ENCODE measurements around the gene TM9SF1.

DNA sequence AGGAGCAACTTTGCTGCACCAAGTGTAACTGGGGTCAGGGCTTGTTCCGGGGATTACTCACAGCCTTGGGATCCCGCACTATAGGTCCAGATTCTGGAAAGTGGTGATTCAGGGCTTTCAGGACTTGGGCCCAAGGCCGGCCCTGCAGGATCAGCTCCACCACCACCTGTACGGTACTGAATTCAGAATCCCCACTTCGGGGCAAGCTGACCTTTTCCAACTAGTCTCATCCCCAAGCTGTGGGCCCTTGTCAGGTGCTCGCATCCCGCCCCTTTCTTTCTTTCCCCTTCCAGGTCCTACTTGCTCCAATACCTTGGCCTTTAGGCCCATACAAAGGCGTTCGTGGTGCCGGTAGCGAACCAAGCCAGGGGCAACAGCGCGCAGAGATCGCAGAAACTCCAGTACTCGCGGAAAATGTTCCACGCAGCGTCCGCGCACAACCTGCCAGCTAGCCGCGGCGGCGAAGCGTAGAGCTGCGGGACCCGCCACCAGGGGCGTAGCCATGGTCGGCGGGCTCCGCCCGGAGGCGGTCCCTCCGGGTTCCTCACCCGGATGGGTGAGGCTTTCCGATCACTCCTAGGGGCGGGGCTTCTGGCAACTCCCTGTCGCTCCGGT, 46.7 kb upstream of the TM9SF1 start:
- TF ChIP-seq CTCF (IDR thresholded peaks at IDR 0.05) (peak; percentile 58 to 66 (median 65)), POLR2A (IDR thresholded peaks at IDR 0.05) (no peak)

All from testis (tissue), 2 donors.